Raji (cell line): ENCODE data around the gene LRRFIP2.

Experiments
- POLR2A ChIP-seq: IDR thresholded peaks from 2 replicates; pipeline ENCODE4 v1.6.1; 2011; ENCODE audit warnings: low read depth, low read length, control low read depth; ENCODE audit not compliant: insufficient read depth

The LRRFIP2 gene

GRCh38 chr3:37130984-37131859 is 43.2 kb downstream of the LRRFIP2 start:
- no peak for TF ChIP-seq POLR2A

GRCh38 chr3:37130448-37130847 is 43.9 kb downstream of the LRRFIP2 start:
- no peak for TF ChIP-seq POLR2A

- no peak for TF ChIP-seq POLR2A
These were observed 44.5 kb downstream of the LRRFIP2 start for GRCh38 chr3:37129871-37130270.

GRCh38 chr3:37127340-37127739 is 47.0 kb downstream of the LRRFIP2 start:
- TF ChIP-seq POLR2A: no peak

GRCh38 chr3:37126856-37127255 is 47.5 kb downstream of the LRRFIP2 start:
- no peak for TF ChIP-seq POLR2A

- TF ChIP-seq POLR2A: no peak
These were observed 48.9 kb downstream of the LRRFIP2 start for GRCh38 chr3:37125195-37126073.

- no peak for TF ChIP-seq POLR2A
These were observed 49.9 kb downstream of the LRRFIP2 start for GRCh38 chr3:37124435-37124834.

GRCh38 chr3:37123292-37123691 is 51.1 kb downstream of the LRRFIP2 start:
- no peak for TF ChIP-seq POLR2A

GRCh38 chr3:37118163-37118562 is 56.2 kb downstream of the LRRFIP2 start:
- TF ChIP-seq POLR2A: no peak

GRCh38 chr3:37117548-37117947 is 56.8 kb downstream of the LRRFIP2 start:
- no peak for TF ChIP-seq POLR2A

GRCh38 chr3:37116998-37117397 is 57.4 kb downstream of the LRRFIP2 start:
- no peak for TF ChIP-seq POLR2A

- TF ChIP-seq POLR2A: no peak
These were observed 58.9 kb downstream of the LRRFIP2 start for GRCh38 chr3:37115446-37115845.

- TF ChIP-seq POLR2A: no peak
These were observed 59.9 kb downstream of the LRRFIP2 start for GRCh38 chr3:37114251-37115145.

GRCh38 chr3:37112987-37113386 is 61.4 kb downstream of the LRRFIP2 start:
- TF ChIP-seq POLR2A: no peak

GRCh38 chr3:37111199-37111598 is 63.2 kb downstream of the LRRFIP2 start:
- no peak for TF ChIP-seq POLR2A
